ENCODE data around the gene FYTTD1.

Gene FYTTD1

GRCh38 chr3:197794115-197794514 lies 44.4 kb downstream of the FYTTD1 start:
- no peak for DNase-seq

- peak; percentile 26 for DNase-seq
Observed at GRCh38 chr3:197795200-197795599, 45.5 kb downstream of the FYTTD1 start.

DNA sequence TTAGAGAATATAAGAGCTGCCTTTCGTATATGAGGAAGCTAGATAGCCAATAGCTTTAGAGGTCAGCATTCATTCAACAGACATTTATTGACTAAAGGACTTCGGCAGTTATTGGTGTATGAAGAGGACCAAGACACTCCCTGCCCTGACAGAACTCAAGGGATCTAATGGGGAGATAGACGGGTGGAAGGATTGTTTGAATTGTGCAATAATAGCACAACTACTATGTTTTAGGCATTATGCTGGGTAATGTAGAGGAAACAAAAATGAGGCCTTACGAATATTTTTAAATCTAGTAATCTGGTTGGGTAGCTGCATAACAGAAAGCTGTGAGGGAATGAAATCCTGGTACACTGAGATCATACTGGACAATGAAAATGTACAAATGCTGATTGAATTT lies 46.4 kb downstream of the FYTTD1 start:
- no peak for DNase-seq

DNA sequence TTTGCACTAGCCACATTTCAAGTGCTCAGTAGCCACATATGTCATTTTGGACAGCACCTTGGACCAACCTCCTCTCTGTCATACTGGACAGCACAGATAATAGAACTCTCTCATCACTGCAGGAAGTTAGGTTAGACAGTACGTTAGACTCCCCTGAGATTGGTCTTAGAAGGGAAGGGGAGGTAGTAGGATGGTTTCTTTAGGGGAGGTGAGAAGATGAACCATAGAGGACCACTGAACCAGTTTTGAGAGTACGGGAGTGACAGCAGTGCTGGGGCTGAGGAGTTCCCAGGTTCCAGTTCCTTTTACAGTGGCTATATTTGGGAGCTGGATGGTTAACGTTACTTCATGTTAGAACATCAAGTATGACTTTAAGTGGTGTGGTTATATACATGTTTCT lies 49.2 kb downstream of the FYTTD1 start:
- DNase-seq = no peak

- no peak for DNase-seq
Observed at GRCh38 chr3:197800379-197800778, 50.7 kb downstream of the FYTTD1 start.

DNA sequence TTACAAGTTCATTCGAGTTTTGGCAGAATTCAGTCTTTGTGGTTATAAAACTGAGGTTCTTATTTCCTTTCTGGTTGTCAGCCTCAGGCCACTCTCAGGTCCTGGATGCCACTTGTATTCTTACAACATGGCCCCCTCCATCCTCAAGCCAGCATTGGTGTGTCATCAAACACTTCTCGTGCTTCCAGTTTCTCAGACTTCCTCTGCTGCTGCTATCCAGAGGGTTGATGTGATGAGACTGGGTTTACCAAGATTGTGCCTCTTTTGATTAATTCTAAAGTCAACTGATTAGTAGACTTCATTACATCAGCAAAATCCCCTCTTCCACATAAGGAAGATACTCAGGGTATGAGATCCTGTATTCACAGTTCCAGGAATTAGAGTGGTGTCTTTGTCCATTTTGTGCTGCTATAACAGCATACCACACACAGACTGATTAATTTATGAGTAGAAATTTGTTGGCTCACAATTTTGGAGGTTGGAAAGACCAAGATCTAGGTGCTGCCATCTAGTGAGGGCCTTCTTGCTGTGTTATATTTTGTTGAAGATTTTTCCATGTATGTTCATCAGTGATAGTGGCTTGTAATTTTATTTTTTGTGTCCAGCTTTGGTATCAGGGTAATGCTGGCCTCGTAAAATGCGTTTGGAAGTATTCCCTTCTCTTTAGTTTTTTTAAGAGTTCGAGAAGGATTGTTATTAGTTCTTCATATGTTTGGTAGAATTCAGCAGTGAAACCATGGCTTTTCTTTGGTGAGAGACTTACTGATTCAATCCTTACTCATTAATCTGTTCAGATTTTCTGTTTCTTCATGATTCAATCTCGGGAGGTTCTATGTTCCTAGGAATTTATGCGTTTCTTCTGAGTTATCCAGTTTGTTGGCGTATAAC lies 52.5 kb downstream of the FYTTD1 start:
- no peak for DNase-seq

DNA sequence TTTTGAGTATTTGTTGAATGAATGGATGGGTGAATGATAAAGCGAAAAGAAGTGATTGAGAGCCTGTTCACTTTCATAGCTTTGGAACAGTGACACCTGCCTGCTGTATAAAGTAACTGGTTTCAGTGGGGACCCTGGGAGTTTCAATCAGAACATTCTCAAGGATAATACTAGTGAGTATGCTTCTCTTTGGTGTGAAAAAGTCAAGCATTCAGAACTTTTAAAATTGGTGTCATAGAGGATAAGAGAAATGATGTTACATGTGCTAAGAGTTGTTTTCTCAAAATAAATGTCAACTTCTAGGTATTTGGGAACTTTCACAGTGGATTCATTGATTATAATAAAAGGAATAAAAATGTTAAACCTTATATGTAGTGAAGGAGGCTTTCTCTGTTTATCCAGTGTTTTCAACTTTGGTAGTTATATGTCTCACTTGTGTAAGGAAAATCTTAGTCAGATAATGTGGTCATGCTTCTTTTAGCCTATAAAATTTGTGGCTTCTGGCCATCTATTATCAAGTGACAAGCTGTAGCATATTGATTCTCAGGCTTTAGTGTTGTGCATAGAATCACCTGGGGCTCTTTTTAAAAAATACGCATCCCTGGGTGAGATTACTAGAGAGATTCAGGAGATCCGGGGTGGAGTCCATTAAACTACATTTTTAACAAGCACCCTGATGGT lies 53.2 kb downstream of the FYTTD1 start:
- DNase-seq = no peak

- DNase-seq = no peak
Observed at GRCh38 chr3:197804511-197804910, 54.8 kb downstream of the FYTTD1 start.

GRCh38 chr3:197807969-197808587 lies 58.4 kb downstream of the FYTTD1 start:
- DNase-seq = peak; percentile 54

- peak; percentile 82 for DNase-seq
Observed at GRCh38 chr3:197809356-197810020, 59.8 kb downstream of the FYTTD1 start.

GRCh38 chr3:197810901-197811300 lies 61.2 kb downstream of the FYTTD1 start:
- DNase-seq = no peak

- peak; percentile 85 for DNase-seq
Observed at GRCh38 chr3:197811343-197811742, 61.7 kb downstream of the FYTTD1 start.

DNA sequence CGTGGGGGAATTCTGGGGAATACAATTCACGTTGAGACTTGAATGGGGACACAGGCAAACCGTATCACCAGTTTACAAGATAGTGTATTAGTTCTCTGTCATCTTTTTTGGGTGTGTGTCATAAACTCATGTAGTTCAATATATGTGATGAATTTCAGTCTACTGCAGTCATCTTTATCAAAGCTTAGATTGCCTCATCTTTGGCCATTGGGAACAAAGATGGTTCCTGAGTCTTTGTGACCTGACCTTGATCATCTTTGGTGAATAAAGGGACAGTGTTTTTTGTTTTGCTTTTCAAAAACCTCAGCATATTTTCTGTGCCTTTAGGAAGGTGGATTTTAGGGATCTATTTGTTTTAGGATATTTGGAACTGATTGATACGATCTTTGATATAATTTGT lies 64.7 kb downstream of the FYTTD1 start:
- no peak for DNase-seq

DNA sequence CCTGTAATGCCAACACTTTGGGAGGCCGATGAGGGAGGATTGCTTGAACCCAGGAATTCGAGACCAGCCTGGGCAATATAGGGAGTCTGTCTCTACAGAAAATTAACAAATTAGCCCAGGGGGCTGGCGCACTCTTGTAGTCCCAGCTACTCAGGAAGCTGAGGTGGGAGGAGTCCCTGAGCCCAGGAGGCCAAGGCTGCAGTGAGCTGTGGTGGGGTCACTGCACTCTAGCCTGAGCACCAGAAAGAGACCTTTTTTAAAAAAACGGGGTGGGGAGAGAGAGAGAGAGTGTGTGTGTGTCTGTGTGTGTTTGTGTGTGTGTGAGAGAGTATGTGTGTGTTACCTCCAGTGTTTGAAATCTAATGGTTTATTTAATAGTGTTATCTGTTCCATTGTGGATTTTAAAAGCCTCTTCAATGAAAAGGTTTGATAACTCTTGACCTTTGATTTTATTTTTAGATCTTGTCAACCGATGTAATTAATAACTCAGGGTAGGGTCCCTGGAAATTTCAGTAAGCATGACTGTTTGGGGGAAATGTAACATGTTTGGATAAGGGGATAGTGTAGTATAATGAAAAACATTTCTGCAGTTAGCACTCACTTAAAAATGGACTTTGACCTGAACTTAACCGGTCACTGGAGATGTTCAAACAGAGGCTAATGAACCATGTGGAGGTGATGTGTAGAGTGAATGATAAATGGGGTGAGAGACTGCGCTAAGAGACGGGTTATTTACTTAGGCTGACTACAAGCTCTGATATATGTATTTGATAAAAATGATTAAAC lies 71.1 kb downstream of the FYTTD1 start:
- DNase-seq = no peak

- DNase-seq = no peak
Observed at GRCh38 chr3:197829397-197830045, 79.8 kb downstream of the FYTTD1 start.

DNA sequence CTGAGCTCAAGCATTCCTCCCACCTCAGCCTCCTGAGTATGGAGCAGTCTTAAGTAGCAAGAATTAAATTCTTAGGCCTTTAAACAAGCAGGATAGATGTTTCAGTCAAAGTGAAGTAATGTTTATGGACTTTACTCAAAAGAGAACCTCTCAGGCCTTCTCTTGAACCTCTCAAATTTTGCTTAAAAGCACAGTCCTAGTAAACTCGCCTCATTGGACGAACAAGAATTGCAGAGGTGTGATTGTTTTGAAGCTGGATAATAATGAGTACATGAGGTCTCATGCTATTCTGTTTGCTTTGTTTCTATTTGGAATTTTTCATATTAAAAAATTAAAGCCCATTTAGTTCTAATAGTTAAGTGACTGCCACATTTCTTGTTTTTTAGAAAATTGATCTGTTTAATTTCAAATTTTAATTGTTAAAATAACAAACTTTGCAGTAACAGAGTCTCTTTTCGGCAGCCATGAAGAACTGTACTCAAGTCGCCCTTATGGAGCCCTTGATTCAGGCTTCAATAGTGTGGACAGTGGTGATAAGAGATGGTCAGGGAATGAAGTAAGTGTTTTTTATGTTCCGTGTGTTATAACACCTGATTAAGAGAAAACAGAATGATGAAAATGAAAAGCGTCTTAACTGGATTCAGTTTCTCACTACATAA lies 80.8 kb downstream of the FYTTD1 start:
- DNase-seq = no peak

GRCh38 chr3:197830967-197831313 lies 81.3 kb downstream of the FYTTD1 start:
- DNase-seq = no peak

- no peak for DNase-seq
Observed at GRCh38 chr3:197833930-197834715, 84.4 kb downstream of the FYTTD1 start.

DNA sequence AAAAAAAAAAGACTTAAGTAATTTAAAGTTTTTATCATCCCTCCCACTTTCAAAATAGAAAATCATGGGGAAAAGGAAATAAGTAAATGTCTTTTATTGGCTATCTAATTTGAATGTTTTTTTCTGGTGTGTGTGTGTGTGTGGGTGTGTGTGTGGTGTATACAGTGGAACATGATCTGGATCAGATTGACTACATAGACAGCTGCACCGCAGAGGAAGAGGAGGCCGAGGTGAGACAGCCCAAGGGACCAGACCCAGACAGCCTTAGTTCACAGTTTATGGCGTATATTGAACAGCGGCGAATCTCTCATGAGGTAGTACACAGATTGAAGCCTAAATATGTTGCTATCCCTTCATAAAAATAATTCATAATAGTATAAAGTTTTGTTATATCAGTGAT lies 85.8 kb downstream of the FYTTD1 start:
- no peak for DNase-seq

DNA sequence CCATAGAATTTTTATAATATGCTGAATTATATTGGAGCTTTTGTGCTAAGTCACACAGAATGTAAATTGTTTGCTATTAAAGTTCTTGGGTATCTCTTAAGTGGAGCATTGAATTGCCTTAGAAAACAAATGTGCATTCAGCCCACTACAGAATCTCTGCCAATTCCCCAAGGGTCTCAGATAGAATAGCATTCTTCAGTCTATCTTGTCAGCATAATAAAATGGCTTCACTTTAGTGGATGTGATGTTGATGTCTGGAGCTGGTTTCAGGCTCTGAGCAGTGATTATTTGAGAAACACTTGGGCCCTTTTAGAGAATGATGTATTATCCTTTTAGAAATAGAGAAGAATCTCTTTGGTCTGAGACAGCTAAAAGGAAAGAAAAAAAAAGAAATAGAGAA lies 86.6 kb downstream of the FYTTD1 start:
- no peak for DNase-seq

Measured in fibroblast of skin of right biceps (primary cell).